Breast epithelium (tissue), 3 donors: ENCODE data around the gene DDA1.

Experiments
- CTCF ChIP-seq, 3 donors: fragments of 450-650 bp; IDR thresholded peaks; one replicate each; pipeline ENCODE4 v1.5.1; 2016 to 2017; ENCODE audit warnings: antibody characterized with exemption in 3 of 3, mild to moderate bottlenecking in 3 of 3, moderate library complexity in 3 of 3
- POLR2AphosphoS5 ChIP-seq, 3 donors: sonication (generic); formaldehyde crosslinking; IDR thresholded peaks; one replicate each; pipeline ENCODE4 v1.6.1; 2017; ENCODE audit warnings: antibody characterized with exemption in 3 of 3

DNA sequence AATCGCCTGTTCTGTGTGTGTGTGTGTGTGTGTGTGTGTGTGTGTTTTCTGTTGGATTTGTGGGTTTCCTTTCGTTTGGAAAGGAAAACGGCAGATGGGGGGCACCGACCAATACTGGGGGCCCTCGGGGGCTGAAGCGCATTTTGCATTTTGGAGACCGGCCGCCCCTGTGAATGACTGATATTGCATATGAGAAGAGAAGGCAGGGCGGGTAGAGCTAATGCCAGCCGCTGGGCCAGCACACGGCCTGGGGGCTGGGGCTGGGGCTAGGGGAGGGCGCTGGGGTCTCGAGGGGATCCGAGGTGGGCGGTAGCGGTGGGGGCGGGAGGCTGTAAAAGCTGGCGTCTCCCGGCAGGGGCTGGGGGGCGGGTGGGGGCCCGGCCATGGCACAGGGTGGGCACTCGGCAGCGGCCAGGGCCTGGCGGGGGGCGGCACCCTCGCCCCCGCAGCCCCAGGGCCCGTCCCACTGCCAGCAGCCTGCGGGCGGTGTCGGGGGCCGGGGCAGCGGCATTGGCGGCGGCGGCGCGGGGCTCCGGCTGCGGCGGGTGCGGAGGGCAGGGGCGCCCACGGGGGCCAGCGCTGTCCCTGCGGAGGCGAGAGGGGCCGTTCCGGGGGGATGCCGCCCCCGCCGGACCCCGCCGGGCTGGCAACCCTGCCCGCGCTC is 14.1 kb downstream of the DDA1 start:
- TF ChIP-seq CTCF (IDR thresholded peaks at IDR 0.05) (no peak), POLR2AphosphoS5 (IDR thresholded peaks at IDR 0.05) (no peak)
